GM21360 (cell line): ENCODE data around the gene PPIH.
"Not testable (repeated sequence)": the region's sequence is repeated elsewhere in the genome, so short reads cannot be mapped to it uniquely, and the experiment has no call there.

Experiments
- ATAC-seq: cut with Tn5 transposase; IDR thresholded peaks from one replicate; pipeline ENCODE4 v1.9.1; 2021; ENCODE audit warnings: mild to moderate bottlenecking, moderate library complexity; ENCODE audit not compliant: unreplicated experiment

Gene PPIH

GRCh38 chr1:42681741-42682483 lies 23.7 kb downstream of the PPIH start, which contains the start of gene YBX1:
TSS of gene YBX1 (plus strand) at chr1:42682418. CDS start at chr1:42682566, 148 bp downstream.
- ATAC-seq = peak; percentile 86

GRCh38 chr1:42682484-42682738 lies 24.2 kb downstream of the PPIH start:
- not testable (repeated sequence) for ATAC-seq

GRCh38 chr1:42682739-42683531 lies 24.7 kb downstream of the PPIH start:
- peak; percentile 42 for ATAC-seq

- ATAC-seq = no peak
These were observed 25.9 kb downstream of the PPIH start for GRCh38 chr1:42684139-42684538.

DNA sequence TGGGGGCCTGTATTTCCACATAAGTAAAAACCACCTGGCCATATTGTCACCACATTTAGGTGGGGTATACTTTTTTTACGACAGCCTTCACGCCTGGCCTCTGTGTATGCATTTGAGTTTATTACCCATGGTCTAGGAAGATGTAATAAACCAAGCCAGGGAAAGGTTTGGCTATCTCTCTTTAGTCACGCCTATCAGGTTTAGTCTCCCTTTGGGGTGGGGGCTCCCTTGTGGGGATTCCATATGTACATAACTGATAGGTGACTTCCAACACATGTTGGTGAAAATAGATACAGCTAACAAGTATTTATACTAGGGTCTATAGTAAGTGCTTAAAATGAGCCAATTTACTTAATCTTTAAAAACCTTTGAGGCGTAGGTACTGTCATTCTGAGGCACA lies 28.2 kb downstream of the PPIH start:
- no peak for ATAC-seq

DNA sequence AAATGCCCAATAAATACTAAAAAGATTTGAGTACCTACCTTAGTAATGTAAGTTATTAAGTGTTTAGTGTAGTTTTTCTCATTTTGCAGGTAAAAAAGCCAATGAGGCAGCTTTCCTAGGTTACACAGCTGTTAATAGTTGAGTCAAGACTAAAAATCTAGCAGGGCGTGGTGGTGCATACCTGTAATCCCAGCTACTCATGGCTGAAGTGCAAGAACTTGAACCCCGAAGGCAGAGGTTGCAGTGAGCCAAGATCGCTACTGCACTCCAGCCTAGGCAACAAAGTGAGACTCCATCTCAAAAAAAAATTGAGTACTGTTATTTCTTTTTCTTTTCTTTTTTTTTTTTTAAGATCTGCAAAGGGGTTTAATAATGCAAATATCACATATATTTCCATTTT lies 31.7 kb downstream of the PPIH start:
- no peak for ATAC-seq

- ATAC-seq = no peak
These were observed 32.4 kb downstream of the PPIH start for GRCh38 chr1:42690477-42691156.

- ATAC-seq = no peak
These were observed 32.9 kb downstream of the PPIH start for GRCh38 chr1:42691157-42691498.

GRCh38 chr1:42692461-42692860 lies 34.2 kb downstream of the PPIH start:
- ATAC-seq = no peak

- ATAC-seq = no peak
These were observed 34.7 kb downstream of the PPIH start for GRCh38 chr1:42692911-42693310.

- ATAC-seq = no peak
These were observed 40.0 kb downstream of the PPIH start for GRCh38 chr1:42698081-42698813.

GRCh38 chr1:42700006-42700405 lies 41.8 kb downstream of the PPIH start:
- ATAC-seq = no peak

- ATAC-seq = no peak
These were observed 45.8 kb downstream of the PPIH start for GRCh38 chr1:42703888-42704464.

DNA sequence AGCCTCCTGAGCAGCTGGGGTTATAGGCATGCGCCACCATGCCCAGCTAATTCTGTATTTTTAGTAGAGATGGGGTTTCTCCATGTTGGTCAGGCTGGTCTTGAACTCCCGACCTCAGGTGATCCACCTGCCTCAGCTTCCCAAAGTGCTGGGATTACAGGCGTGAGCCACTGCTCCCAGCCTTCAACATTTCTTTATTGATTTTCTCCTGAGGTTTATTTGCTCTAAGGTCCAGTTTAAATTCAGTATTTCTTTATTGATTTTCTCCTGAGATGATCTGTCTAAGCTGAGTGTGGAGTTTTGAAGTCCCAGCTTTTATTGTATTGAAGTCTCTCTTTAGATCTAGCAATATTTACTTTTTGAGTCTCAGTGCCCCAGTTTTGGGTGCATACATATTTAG lies 54.6 kb downstream of the PPIH start:
- not testable (repeated sequence) for ATAC-seq

GRCh38 chr1:42713293-42713692 lies 55.1 kb downstream of the PPIH start:
- no peak for ATAC-seq

DNA sequence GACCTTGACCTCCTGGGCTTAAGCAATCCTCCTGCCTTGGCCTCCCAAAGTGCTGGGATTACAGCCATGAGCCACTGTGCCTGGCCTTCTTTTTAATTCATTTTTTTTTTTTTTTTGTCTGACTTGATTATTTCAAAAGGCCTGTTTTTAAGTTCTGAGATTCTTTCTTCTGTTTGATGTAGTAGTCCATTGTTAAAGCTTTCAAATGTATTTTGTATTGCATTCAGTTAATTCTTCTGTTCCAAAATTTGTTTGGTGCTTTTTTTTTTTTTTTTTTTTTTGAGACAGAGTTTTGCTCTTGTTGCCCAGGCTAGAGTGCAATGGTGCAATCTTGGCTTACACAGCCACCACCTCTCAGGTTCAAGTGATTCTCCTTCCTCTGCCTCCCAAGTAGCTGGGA lies 56.2 kb downstream of the PPIH start:
- not testable (repeated sequence) for ATAC-seq

- no peak for ATAC-seq
These were observed 62.6 kb downstream of the PPIH start for GRCh38 chr1:42720868-42721267.

- no peak for ATAC-seq
These were observed 63.7 kb downstream of the PPIH start for GRCh38 chr1:42721926-42722325.

- not testable (repeated sequence) for ATAC-seq
These were observed 64.2 kb downstream of the PPIH start for GRCh38 chr1:42722403-42722802.

DNA sequence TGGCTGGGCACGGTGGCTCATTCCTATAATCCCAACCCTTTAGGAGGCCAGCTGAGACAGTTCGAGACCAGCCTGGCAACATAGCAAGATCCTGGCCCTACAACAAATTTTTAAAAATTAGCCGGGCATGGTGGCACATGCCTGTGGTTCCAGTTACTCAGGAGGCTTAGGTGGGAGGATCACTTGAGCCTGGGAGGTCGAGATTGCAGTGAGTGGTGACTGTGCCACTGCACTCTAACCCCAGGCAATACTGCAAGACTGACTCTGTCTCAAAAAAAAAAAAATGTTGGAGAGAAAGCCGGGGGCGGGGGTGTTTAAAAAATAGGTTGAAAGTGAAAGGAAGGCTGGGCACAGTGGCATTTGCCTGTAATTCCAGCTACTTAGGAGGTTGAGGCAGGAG lies 65.3 kb downstream of the PPIH start:
- ATAC-seq = no peak

GRCh38 chr1:42725820-42726219 lies 67.6 kb downstream of the PPIH start:
- not testable (repeated sequence) for ATAC-seq
